ENCODE measurements around the gene PIP4K2C.
"Not testable (repeated sequence)": the region's sequence is repeated elsewhere in the genome, so short reads cannot be mapped to it uniquely, and the experiment has no call there.

The PIP4K2C gene

GRCh38 chr12:57637364-57637763 is 46.4 kb downstream of the PIP4K2C start:
- Histone ChIP-seq H3K27me3 (replicated peaks; ENCODE audit: control insufficient read depth, insufficient read depth, low read length, poor library complexity, severe bottlenecking) (peaks cover 17% of the 10 kb centered on the region), H3K9me3 (ENCODE audit: control insufficient read depth, low read length) (no peaks in the 10 kb centered on the region), H3K36me3 (ENCODE audit: control insufficient read depth, insufficient read depth, low read length) (no peaks in the 10 kb centered on the region), H3K4me1 (ENCODE audit: control insufficient read depth, insufficient read depth, low read length, poor library complexity, severe bottlenecking) (peaks cover 10% of the 10 kb centered on the region), H3K27ac (ENCODE audit: insufficient read depth, low read length, poor library complexity, severe bottlenecking) (no peak overlapping the region), H3K4me3 (ENCODE audit: insufficient read depth, low read depth, low read length, poor library complexity, severe bottlenecking) (no peak overlapping the region)
- DNase-seq: no peak

- Histone ChIP-seq H3K4me1 (ENCODE audit: control insufficient read depth, insufficient read depth, low read length, poor library complexity, severe bottlenecking) (peaks cover 4% of the 10 kb centered on the region), H3K36me3 (ENCODE audit: control insufficient read depth, insufficient read depth, low read length) (no peaks in the 10 kb centered on the region), H3K27me3 (replicated peaks; ENCODE audit: control insufficient read depth, insufficient read depth, low read length, poor library complexity, severe bottlenecking) (peaks cover 10% of the 10 kb centered on the region), H3K4me3 (ENCODE audit: insufficient read depth, low read depth, low read length, poor library complexity, severe bottlenecking) (no peak overlapping the region), H3K27ac (ENCODE audit: insufficient read depth, low read length, poor library complexity, severe bottlenecking) (no peak overlapping the region), H3K9me3 (ENCODE audit: control insufficient read depth, low read length) (no peaks in the 10 kb centered on the region)
- DNase-seq: no peak
Measured at GRCh38 chr12:57638096-57638495, 47.1 kb downstream of the PIP4K2C start.

GRCh38 chr12:57640175-57641042 is 49.4 kb downstream of the PIP4K2C start:
- Histone ChIP-seq H3K27ac (ENCODE audit: insufficient read depth, low read length, poor library complexity, severe bottlenecking) (no peak overlapping the region), H3K4me1 (ENCODE audit: control insufficient read depth, insufficient read depth, low read length, poor library complexity, severe bottlenecking) (no peaks in the 10 kb centered on the region), H3K27me3 (replicated peaks; ENCODE audit: control insufficient read depth, insufficient read depth, low read length, poor library complexity, severe bottlenecking) (no peaks in the 10 kb centered on the region), H3K4me3 (ENCODE audit: insufficient read depth, low read depth, low read length, poor library complexity, severe bottlenecking) (no peak overlapping the region), H3K9me3 (ENCODE audit: control insufficient read depth, low read length) (no peaks in the 10 kb centered on the region), H3K36me3 (ENCODE audit: control insufficient read depth, insufficient read depth, low read length) (no peaks in the 10 kb centered on the region)
- no peak for DNase-seq

GRCh38 chr12:57641699-57642442 is 50.9 kb downstream of the PIP4K2C start:
- no peak for DNase-seq
- Histone ChIP-seq H3K36me3 (ENCODE audit: control insufficient read depth, insufficient read depth, low read length) (no peaks in the 10 kb centered on the region), H3K27ac (ENCODE audit: insufficient read depth, low read length, poor library complexity, severe bottlenecking) (no peak overlapping the region), H3K4me1 (ENCODE audit: control insufficient read depth, insufficient read depth, low read length, poor library complexity, severe bottlenecking) (no peaks in the 10 kb centered on the region), H3K4me3 (ENCODE audit: insufficient read depth, low read depth, low read length, poor library complexity, severe bottlenecking) (no peak overlapping the region), H3K27me3 (replicated peaks; ENCODE audit: control insufficient read depth, insufficient read depth, low read length, poor library complexity, severe bottlenecking) (no peaks in the 10 kb centered on the region), H3K9me3 (ENCODE audit: control insufficient read depth, low read length) (no peaks in the 10 kb centered on the region)

- not testable (repeated sequence) for H3K36me3 ChIP-seq (ENCODE audit: control insufficient read depth, insufficient read depth, low read length); DNase-seq; H3K4me3 ChIP-seq (ENCODE audit: insufficient read depth, low read depth, low read length, poor library complexity, severe bottlenecking); H3K27me3 ChIP-seq (replicated peaks; ENCODE audit: control insufficient read depth, insufficient read depth, low read length, poor library complexity, severe bottlenecking); H3K9me3 ChIP-seq (ENCODE audit: control insufficient read depth, low read length); H3K27ac ChIP-seq (ENCODE audit: insufficient read depth, low read length, poor library complexity, severe bottlenecking); H3K4me1 ChIP-seq (ENCODE audit: control insufficient read depth, insufficient read depth, low read length, poor library complexity, severe bottlenecking)
Measured at GRCh38 chr12:57645990-57646658, 55.1 kb downstream of the PIP4K2C start.

GRCh38 chr12:57646659-57647049 is 55.7 kb downstream of the PIP4K2C start:
- H3K9me3 ChIP-seq (ENCODE audit: control insufficient read depth, low read length); H3K27me3 ChIP-seq (replicated peaks; ENCODE audit: control insufficient read depth, insufficient read depth, low read length, poor library complexity, severe bottlenecking); H3K27ac ChIP-seq (ENCODE audit: insufficient read depth, low read length, poor library complexity, severe bottlenecking); H3K36me3 ChIP-seq (ENCODE audit: control insufficient read depth, insufficient read depth, low read length); H3K4me3 ChIP-seq (ENCODE audit: insufficient read depth, low read depth, low read length, poor library complexity, severe bottlenecking); DNase-seq; H3K4me1 ChIP-seq (ENCODE audit: control insufficient read depth, insufficient read depth, low read length, poor library complexity, severe bottlenecking): not testable (repeated sequence)

All from effector memory CD4-positive, alpha-beta T cell (primary cell).